Endothelial cell (in vitro differentiated cells): ENCODE measurements around the gene ADGRG3. TPM values are rescaled to one million over a fixed set of nuclear protein-coding genes. Genes with fewer than 3 reads are reported as not detected.

Experiments used
- DNase-seq: peaks from one replicate; pipeline ENCODE4 v3.0.0; 2021; ENCODE audit warnings: low spot score
- H3K27ac Mint-ChIP-seq: one replicate; pipeline ENCODE4 v1.8.0; 2021; ENCODE audit warnings: mixed read lengths, inconsistent platforms; ENCODE audit not compliant: unreplicated experiment
- H3K27me3 Mint-ChIP-seq: one replicate; pipeline ENCODE4 v1.8.0; 2021; ENCODE audit warnings: mild to moderate bottlenecking, moderate library complexity, mixed read lengths, inconsistent platforms; ENCODE audit not compliant: unreplicated experiment
- H3K36me3 Mint-ChIP-seq: one replicate; pipeline ENCODE4 v1.8.0; 2021; ENCODE audit warnings: mild to moderate bottlenecking, low read depth, mixed read lengths, inconsistent platforms; ENCODE audit not compliant: unreplicated experiment
- H3K4me1 Mint-ChIP-seq: one replicate; pipeline ENCODE4 v1.8.0; 2021; ENCODE audit warnings: mild to moderate bottlenecking, mixed read lengths, inconsistent platforms; ENCODE audit not compliant: unreplicated experiment
- H3K4me3 Mint-ChIP-seq: one replicate; pipeline ENCODE4 v1.8.0; 2021; ENCODE audit warnings: mild to moderate bottlenecking, mixed read lengths, inconsistent platforms; ENCODE audit not compliant: unreplicated experiment
- H3K9me3 Mint-ChIP-seq: one replicate; pipeline ENCODE4 v1.8.0; 2021; ENCODE audit warnings: mixed read lengths, inconsistent platforms; ENCODE audit not compliant: unreplicated experiment
- total RNA-seq: library from RNA; stranded (reverse); fragmentation: NEBNext Ultra II Directional; extraction: Animal tissue kit (Norgen Biotek cat#: 25700); gene quantifications from one replicate; pipeline ENCODE4 v1.2.1, GENCODE V29; 2021; ENCODE audit not compliant: unreplicated experiment
- TF ChIP-seq, protein P1 (sequence below): fragments of 200-600 bp; sonication (generic); IDR thresholded peaks from one replicate; pipeline ENCODE4 v1.5.0; 2021; ENCODE audit warnings: antibody characterized with exemption; ENCODE audit not compliant: unreplicated experiment

Gene ADGRG3
- total RNA-seq, 1 donor from 2014 or later = 0.31 TPM

DNA sequence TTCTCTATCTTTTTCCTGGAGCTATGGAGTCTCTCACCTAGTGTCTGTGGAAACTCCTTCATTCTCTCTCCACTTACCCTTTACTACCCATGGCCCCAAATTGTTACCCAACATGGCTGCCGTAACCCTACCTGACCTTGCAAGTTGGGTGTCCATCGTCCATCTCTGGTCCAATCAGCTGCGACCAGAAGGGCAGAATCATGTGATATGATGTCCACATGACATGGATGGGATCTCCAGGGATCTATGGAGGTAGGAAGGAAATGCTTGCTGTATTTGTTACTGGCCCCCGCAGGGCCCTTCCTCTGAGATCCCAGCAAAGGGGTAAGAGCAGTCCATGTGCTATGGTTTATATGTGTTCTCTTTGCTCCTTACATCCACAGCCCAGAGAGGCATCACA, 18.5 kb downstream of the ADGRG3 start:
- H3K36me3 Mint-ChIP-seq = no peaks in the 10 kb centered on the region
- H3K4me3 Mint-ChIP-seq = no peak overlapping the region
- no peak for DNase-seq
- peaks cover 7% of the 10 kb centered on the region for H3K27me3 Mint-ChIP-seq
- H3K9me3 Mint-ChIP-seq = no peaks in the 10 kb centered on the region
- no peak overlapping the region for H3K27ac Mint-ChIP-seq
- TF ChIP-seq, protein P1, sequence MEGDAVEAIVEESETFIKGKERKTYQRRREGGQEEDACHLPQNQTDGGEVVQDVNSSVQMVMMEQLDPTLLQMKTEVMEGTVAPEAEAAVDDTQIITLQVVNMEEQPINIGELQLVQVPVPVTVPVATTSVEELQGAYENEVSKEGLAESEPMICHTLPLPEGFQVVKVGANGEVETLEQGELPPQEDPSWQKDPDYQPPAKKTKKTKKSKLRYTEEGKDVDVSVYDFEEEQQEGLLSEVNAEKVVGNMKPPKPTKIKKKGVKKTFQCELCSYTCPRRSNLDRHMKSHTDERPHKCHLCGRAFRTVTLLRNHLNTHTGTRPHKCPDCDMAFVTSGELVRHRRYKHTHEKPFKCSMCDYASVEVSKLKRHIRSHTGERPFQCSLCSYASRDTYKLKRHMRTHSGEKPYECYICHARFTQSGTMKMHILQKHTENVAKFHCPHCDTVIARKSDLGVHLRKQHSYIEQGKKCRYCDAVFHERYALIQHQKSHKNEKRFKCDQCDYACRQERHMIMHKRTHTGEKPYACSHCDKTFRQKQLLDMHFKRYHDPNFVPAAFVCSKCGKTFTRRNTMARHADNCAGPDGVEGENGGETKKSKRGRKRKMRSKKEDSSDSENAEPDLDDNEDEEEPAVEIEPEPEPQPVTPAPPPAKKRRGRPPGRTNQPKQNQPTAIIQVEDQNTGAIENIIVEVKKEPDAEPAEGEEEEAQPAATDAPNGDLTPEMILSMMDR = no peak
- H3K4me1 Mint-ChIP-seq = peaks cover 33% of the 10 kb centered on the region

DNA sequence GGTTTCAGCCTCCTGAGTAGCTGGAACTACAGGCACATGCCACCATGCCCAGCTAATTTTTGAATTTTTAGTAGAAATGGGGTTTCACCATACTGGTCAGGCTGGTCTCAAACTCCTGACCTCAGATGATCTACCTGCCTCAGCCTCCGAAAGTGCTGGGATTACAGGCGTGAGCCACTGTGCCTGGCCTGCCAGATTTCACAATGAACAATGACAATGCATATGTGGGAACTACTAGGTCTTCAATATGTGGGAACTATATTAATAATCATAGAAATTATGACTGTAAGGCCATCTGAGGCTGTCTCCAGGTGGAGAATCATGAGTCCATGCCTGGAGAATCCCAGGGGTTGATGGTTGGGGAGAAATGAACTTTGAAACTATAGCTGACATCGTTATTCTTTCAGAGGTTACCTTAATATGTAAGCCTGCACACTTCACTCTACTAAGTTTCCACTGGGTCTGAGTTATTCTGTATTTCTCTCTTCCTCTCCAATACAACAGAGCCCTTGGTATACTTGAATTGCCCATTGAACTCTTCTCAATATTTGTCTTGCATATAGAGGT, 19.3 kb downstream of the ADGRG3 start:
- Mint-ChIP-seq H3K36me3 (no peaks in the 10 kb centered on the region), H3K4me3 (no peak overlapping the region), H3K4me1 (peaks cover 36% of the 10 kb centered on the region), H3K27me3 (peaks cover 9% of the 10 kb centered on the region), H3K9me3 (no peaks in the 10 kb centered on the region), H3K27ac (no peak overlapping the region)
- TF ChIP-seq, protein P1 = no peak
- DNase-seq = no peak

DNA sequence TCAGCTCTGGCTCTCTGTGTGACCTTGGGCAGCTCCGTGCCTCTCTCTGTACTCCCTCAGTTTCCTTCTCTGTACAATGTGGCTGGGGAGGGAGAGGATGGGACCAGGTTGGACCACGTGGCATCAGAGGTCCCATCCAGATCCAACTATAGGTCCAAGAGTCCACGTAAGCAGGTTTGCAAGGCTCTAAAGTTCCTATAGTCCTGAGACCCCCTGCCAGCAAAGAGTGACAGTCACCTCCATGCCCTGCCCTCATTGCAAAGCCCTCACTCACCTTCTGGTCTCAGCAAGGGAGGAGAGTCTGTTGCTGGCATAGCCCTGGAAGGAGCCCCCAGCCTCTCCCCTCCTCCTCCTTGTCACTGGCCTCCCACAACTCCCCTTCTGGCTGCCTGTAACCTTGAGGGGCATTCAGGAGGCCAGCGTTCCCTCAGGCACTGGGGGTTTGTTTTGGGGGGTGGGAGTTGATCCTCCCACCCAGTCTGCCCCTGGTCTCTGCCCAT, 20.4 kb downstream of the ADGRG3 start:
- H3K27me3 Mint-ChIP-seq = peaks cover 10% of the 10 kb centered on the region
- no peak for DNase-seq
- peak overlapping the region; percentile 83 for H3K27ac Mint-ChIP-seq
- H3K4me1 Mint-ChIP-seq = peaks cover 36% of the 10 kb centered on the region
- no peak overlapping the region for H3K4me3 Mint-ChIP-seq
- TF ChIP-seq, protein P1 = no peak
- H3K36me3 Mint-ChIP-seq = no peaks in the 10 kb centered on the region
- H3K9me3 Mint-ChIP-seq = no peaks in the 10 kb centered on the region

DNA sequence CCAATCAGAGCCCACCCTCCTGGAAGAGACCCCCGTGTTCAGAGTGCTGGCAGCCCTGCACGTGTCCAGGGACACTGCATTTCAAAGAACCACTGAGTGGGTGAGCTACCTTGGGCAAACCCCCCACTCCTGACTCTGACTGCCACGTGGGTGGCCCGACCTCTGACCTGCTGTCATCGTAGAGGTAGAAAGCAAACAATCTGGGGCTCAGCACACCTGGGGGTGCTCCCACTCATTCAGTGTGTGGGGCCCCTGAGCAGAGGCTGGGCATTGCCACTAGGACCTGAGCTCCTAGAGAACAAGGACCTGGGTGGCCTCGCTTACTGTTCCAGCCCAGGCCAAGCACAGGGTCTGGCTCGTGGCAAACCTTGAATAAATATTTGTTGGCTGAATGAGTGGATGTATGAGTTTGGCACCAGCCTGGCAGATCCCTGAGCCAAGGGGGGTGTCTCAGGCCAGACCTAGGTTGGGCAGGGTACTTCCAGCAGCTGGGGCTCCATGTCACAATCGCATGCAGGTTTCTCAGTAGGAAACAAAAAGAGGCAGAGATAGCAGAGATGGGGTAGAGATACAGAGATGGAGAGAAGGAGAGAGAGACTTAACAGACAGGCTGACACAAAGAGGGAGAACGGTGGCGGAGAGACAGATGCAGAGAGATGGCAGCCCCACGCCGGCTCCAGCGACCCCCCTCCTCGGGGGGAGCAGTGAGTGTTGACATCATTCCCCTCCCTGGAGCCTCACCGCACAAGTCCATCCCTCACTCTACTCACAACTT, 21.1 kb downstream of the ADGRG3 start:
- Mint-ChIP-seq H3K4me3 (no peak overlapping the region), H3K36me3 (no peaks in the 10 kb centered on the region), H3K27ac (peak overlapping the region; percentile 83), H3K9me3 (no peaks in the 10 kb centered on the region), H3K27me3 (peaks cover 10% of the 10 kb centered on the region), H3K4me1 (peaks cover 36% of the 10 kb centered on the region)
- DNase-seq = no peak
- TF ChIP-seq, protein P1 = no peak
